Thyroid gland (tissue), 4 donors: ENCODE results near the gene ABTB2.

Source experiments
- POLR2A ChIP-seq, 2 donors: fragments of 450-650 bp; IDR thresholded peaks; one replicate each; pipeline ENCODE4 v1.6.1; 2017; ENCODE audit warnings: antibody characterized with exemption in 2 of 2, mild to moderate bottlenecking in 2 of 2, moderate library complexity in 1 of 2
- TF ChIP-seq, protein P1 (sequence below), 6 experiments: fragments of 200-600 bp in 3 of 6; fragments of 450-650 bp in 3 of 6; sonication (generic) in 3 of 6; IDR thresholded peaks; one replicate each; pipeline ENCODE4 v1.5.1; 2016 to 2019; ENCODE audit warnings: antibody characterized with exemption in 6 of 6, mild to moderate bottlenecking in 2 of 6, inconsistent platforms in 1 of 6, moderate library complexity in 1 of 6

DNA sequence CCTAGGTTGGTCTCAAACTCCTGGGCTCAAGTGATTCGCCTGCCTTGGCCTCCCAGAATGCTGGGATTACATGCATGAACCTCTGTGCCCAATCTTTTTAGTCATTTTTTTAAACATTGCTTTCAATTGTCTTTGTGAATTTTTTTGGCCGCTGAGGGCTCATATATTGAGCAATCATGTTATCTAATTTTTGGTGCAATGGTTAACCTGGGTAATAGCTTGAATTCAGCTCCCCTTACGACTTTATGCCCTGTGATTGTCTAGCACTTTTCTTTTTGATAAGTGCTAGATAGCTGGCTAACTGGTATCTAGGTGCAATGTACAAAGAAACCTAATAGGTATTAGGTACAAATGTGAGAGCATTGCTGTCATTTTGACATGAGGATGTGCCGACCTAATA lies 45.6 kb upstream of the ABTB2 start:
- no peak for TF ChIP-seq POLR2A (IDR thresholded peaks at IDR 0.05)
- TF ChIP-seq, protein P1, sequence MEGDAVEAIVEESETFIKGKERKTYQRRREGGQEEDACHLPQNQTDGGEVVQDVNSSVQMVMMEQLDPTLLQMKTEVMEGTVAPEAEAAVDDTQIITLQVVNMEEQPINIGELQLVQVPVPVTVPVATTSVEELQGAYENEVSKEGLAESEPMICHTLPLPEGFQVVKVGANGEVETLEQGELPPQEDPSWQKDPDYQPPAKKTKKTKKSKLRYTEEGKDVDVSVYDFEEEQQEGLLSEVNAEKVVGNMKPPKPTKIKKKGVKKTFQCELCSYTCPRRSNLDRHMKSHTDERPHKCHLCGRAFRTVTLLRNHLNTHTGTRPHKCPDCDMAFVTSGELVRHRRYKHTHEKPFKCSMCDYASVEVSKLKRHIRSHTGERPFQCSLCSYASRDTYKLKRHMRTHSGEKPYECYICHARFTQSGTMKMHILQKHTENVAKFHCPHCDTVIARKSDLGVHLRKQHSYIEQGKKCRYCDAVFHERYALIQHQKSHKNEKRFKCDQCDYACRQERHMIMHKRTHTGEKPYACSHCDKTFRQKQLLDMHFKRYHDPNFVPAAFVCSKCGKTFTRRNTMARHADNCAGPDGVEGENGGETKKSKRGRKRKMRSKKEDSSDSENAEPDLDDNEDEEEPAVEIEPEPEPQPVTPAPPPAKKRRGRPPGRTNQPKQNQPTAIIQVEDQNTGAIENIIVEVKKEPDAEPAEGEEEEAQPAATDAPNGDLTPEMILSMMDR (IDR thresholded peaks at IDR 0.05) = no peak
